GM21367 (cell line): Measurements from ENCODE around the gene SCRN2.

Experiments
- ATAC-seq: cut with Tn5 transposase; IDR thresholded peaks from one replicate; pipeline ENCODE4 v1.9.1; 2021; ENCODE audit not compliant: unreplicated experiment

The SCRN2 gene

GRCh38 chr17:47822785-47823184, 18.3 kb downstream of the SCRN2 start:
- ATAC-seq = no peak

- no peak for ATAC-seq
These were observed 19.4 kb downstream of the SCRN2 start, which contains the start of gene OSBPL7 for GRCh38 chr17:47821424-47822391. Gene OSBPL7 (minus strand): TSS chr17:47821794. CDS start chr17:47820278, 1,516 bp downstream.

- no peak for ATAC-seq
These were observed 20.0 kb downstream of the SCRN2 start for GRCh38 chr17:47821031-47821423.

- ATAC-seq = no peak
These were observed 20.9 kb downstream of the SCRN2 start for GRCh38 chr17:47820033-47820789.

GRCh38 chr17:47819475-47819874, 21.6 kb downstream of the SCRN2 start:
- ATAC-seq = no peak

GRCh38 chr17:47818002-47818695, 22.9 kb downstream of the SCRN2 start:
- ATAC-seq = no peak

GRCh38 chr17:47816947-47817346, 24.1 kb downstream of the SCRN2 start:
- no peak for ATAC-seq

GRCh38 chr17:47816111-47816735, 24.9 kb downstream of the SCRN2 start:
- ATAC-seq = no peak

GRCh38 chr17:47815106-47815918, 25.8 kb downstream of the SCRN2 start:
- ATAC-seq = no peak

- ATAC-seq = no peak
These were observed 27.5 kb downstream of the SCRN2 start for GRCh38 chr17:47813512-47814031.

- ATAC-seq = no peak
These were observed 28.0 kb downstream of the SCRN2 start for GRCh38 chr17:47813077-47813476.

- ATAC-seq = no peak
These were observed 28.7 kb downstream of the SCRN2 start for GRCh38 chr17:47812146-47812920.

GRCh38 chr17:47811709-47812108, 29.4 kb downstream of the SCRN2 start:
- no peak for ATAC-seq

GRCh38 chr17:47810901-47811635, 30.0 kb downstream of the SCRN2 start:
- ATAC-seq = no peak

- no peak for ATAC-seq
These were observed 30.8 kb downstream of the SCRN2 start for GRCh38 chr17:47810200-47810821.

- ATAC-seq = no peak
These were observed 32.1 kb downstream of the SCRN2 start for GRCh38 chr17:47808830-47809480.
